ENCODE data around the gene ABCF1.

Gene ABCF1

DNA sequence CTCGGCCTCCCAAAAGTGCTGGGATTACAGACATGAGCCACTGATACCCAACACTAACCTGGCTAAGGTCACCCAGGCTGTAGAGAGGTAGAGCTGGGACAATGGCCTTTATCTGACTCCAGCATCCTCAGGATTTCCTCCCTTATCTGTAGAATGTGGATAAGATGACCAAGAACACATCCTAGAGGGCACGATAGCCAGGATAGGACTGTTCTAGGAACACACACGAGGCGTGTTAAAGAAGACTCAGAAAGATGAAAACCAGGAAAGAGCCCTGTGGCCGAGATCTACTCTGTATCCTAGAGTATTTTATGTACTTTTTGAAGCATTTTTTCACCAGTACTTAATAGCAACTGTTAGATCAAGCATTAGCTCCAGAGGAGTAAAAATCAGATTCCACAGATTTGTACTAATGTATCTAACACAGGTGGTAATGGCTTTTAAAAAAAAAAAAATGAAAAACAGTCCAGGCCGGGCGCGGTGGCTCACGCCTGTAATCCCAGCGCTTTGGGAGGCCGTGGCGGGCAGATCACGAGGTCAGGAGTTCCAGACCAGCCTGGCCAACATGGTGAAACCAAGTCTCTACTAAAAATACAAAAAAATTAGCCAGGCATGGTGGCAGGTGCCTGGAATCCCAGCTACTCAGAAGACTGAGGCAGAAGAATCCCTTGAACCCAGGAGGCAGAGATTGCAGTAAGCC is 28.5 kb downstream of the ABCF1 start:
- no peak for DNase-seq (ENCODE audit: low read depth in 4 of 4, low spot score in 1 of 4)

- no peak for DNase-seq (ENCODE audit: low read depth in 4 of 4, low spot score in 1 of 4)
Measured at GRCh38 chr6:30600451-30600961, 29.3 kb downstream of the ABCF1 start.

DNA sequence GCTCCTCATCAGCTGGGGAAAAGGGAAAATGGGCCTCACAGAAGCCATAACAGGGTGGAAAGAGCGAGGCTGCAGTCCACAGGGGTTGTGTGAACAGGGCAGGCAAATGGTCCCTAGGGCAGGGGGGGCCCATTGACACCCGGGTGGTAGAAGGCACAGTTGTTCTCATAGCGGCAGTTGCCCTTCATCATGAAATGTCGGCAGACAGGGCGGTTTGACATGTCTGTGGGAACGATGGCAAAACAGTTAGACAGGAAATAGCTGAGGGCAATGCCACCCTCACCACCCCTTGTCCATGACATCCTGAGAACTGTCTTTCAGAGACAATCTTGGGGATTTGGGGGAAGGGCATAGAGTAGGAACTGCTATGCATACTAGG is 30.2 kb downstream of the ABCF1 start:
- DNase-seq (ENCODE audit: low read depth in 4 of 4, low spot score in 1 of 4), result no peak

DNA sequence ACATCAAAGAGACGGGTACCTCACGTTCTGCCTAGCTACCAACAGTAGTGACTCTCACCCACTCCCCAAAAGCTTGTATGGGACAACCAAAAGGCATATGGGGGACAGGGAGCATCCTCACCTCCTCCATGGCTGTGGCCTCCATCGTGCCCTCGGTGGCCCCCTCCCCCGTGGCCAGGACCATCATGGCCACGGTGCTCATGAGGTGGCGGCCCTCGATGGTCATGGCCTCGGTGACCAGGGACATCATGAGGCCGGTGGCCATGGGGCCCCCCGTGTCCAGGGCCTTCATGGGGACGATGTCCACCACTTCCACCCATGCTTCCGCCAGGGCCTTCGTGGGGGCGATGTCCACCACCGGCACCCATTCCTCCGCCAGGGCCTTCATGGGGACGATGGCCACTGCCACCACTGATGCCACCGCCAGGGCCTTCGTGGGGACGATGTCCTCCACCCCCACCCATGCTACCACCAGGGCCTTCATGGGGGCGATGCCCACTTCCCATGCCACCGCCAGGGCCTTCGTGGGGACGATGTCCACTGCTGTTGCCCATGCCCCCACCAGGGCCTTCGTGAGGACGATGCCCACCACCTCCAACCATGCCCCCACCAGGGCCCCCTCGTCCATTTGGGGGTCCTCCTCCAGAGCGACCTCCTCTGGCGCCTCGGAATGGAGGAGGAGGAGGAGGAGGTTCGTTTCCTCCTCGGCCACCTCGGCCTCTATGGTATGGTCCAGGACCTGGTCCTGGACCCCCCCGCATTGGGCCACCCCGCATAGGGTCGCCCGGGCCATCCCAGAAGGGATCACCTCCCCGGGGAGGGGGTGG is 30.8 kb downstream of the ABCF1 start:
- DNase-seq (ENCODE audit: low read depth in 4 of 4, low spot score in 1 of 4), result no peak

DNA sequence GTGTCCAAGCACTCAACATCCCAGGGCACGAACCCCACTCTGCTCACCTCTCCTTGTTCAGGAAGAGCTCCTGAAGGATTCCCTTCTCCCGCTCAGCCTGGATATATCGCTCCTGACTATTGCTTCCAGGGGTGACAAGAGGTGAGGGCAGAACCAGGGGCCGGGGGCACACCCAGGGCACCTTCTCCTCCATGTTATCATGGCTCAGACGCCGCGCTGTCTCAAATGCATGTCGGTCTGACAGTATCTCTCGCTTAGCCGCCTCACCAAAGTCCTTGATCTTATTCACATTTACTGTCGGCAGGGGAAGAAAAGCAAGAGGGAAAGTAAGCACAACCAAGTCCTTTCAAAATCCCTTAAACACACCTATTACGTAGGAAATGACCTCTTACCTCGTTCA is 32.7 kb downstream of the ABCF1 start:
- DNase-seq (ENCODE audit: low read depth in 4 of 4, low spot score in 1 of 4), result no peak

DNA sequence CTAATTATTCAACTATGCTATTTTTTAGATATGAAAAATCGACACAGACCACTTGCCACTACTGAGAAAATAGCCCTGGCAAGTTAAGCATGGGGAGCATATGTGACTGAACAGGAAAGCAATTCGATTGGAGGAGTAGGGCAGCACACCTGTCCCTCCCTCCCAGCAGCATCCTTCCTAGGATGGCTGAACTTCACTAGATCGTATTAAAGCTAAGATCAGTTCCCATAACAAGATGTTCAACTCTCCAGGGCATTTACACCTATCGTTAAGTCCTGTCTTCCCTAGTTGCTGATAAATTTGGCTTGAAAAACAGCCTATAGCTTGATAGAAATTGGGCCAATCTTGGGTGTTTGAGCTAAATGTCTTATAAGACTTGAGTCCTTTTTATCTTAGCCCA is 38.8 kb downstream of the ABCF1 start:
- DNase-seq (ENCODE audit: low read depth in 4 of 4, low spot score in 1 of 4), result no peak

DNA sequence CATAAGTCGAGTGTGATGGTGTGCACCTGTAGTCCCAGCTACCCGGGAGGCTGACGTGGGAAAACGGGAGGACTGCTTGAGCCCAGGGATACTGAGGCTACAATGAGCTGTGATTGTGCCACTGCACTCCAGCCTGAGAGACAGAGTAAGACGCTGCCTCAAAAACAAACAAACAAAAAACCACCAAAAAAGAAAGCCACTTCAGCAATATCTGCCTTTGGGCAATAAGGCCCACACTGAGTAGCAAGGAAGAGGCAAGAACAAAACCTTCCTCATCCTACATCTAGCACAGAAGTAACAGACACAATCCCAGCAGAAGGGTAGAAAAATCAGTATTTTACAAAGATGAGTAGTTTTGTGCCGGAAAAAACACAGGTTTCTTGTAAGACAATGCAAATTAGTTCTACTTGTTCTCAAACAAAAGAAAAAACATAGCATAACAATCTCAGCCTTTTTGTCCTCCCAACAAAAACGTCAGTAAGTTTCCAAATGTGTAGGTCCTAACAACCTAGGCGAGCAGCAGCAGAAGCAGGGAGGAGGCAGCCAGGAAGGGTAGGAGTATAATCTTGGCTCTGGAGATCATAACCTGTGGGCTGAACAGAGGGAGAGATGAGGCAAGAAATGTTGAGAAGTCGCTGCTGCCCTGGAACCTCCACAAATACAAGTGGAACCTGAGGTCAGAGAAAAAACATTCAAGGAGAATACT is 40.1 kb downstream of the ABCF1 start:
- no peak for DNase-seq (ENCODE audit: low read depth in 4 of 4, low spot score in 1 of 4)

DNA sequence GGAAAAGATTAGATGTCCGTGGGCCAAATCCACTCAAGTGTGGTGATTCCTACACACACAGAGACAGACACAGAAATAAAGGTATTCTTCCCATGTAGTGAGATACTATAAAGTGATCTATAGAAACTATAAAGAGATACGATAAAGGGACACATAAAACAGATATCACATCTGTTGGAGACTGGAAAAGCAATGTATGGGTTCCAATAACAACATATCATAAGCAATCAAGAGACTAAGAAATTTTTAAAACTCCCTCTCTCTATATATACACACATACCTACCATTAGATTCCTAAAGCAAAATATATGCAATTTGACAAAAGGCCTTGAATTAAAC is 40.6 kb downstream of the ABCF1 start:
- DNase-seq (ENCODE audit: low read depth in 4 of 4, low spot score in 1 of 4), result no peak

DNA sequence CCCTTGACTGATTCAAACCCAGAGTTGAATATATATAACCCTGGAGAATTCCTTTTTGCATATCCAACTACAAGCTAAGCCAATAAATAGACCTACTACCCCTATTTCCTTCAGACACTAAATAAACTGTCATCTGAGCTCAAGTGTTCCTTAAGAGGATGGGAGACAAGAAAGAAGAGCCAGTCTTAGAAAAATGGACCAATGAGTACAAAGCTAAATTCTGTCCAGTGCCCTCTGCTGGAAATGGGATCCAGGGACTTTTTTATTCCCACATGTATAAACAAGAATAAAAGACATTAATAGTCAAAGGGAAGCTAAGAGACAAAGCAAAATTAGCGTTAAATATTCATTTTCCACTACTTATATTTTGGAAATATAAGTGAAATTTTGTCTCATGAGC is 41.0 kb downstream of the ABCF1 start:
- no peak for DNase-seq (ENCODE audit: low read depth in 4 of 4, low spot score in 1 of 4)

DNA sequence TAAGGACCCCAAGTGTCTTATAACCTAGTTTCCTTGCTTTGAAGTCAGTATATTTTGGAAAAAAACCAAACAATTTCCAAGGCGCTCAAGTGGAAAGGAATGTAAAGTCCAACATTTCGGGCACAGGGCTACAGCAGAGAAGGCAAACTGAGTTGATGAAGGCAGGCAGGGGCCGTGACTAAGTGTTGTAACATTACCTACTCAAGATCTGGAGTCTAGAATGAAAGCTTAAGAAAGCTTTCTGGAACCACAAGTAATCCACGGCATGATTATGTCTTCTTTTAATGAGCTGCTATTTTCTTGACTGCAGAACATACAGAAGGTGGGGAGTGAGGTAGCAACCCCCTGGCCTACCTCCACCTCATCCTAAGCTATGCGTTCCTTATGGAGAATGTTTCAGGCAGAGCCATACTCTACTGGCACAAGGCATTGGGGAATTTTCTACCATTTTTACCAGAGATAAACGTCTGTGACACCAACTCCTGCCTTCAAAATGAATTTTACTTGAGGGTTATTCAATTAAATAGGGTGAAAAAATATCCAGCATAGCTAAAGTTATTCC is 41.5 kb downstream of the ABCF1 start:
- DNase-seq (ENCODE audit: low read depth in 4 of 4, low spot score in 1 of 4), result no peak

GRCh38 chr6:30613251-30614043 is 42.2 kb downstream of the ABCF1 start:
- no peak for DNase-seq (ENCODE audit: low read depth in 4 of 4, low spot score in 1 of 4)

GRCh38 chr6:30614044-30614842 is 43.0 kb downstream of the ABCF1 start:
- no peak for DNase-seq (ENCODE audit: low read depth in 4 of 4, low spot score in 1 of 4)

DNA sequence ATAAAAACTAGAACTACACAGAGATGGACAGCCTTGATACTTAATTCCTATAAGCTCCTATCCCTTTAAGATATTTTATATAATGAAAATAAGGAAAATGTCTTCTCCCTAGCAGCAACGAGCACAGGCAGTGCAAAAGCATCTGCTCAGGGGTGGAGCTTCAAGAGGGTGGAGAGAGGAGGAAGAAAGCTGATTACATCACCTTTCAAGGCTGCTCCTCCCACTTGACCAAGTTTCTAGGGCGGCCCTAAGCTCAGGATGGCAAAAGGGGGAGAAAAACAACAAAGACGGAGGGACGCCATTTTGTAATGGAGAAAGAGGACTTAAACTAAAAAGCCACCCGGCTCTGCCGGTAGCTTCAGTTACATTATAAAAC is 43.6 kb downstream of the ABCF1 start:
- peak; percentile 52 to 70 (median 60) for DNase-seq (ENCODE audit: low read depth in 4 of 4, low spot score in 1 of 4)

- DNase-seq (ENCODE audit: low read depth in 4 of 4, low spot score in 1 of 4), result no peak
Measured at GRCh38 chr6:30615219-30615957, 44.1 kb downstream of the ABCF1 start.

DNA sequence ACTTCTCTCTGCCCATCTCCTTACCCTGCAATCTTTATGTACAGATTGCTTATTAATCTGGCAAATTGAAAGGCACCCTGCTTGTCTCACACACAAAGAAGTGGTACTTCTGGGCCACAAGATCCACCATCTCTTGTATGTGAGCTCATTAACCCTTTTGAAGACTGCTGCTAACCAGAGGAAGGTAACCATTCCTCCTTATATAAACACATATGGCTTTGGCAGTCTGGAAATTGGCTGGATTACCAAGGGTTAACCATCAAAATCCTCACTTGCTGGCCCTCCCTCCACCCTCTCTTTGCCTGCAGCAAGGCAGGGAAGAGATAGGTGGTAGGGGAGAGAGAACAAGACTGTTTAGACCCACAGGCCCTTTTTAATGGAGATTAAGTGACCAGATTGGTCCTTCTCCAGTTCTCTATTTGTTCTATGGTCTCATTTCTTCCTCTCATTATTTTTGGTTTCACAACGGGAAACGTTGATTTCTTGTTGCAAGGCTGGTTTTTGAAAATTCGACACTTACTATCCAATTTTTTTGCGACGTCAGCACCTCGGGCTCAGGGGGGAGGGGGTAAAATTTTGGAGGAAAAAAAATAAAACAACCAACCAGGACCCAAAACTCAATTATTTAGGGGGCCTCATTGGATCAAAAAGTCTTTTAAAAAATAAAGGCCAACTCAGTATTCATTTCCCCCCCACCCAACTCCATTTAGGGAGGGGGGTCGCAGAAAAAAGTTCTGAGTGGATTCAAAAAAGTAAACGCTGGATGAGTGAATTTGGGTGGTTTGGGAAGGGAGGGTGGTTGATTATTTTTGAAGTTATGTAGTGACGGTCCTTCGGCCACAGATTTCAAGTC is 44.9 kb downstream of the ABCF1 start:
- no peak for DNase-seq (ENCODE audit: low read depth in 4 of 4, low spot score in 1 of 4)

DNA sequence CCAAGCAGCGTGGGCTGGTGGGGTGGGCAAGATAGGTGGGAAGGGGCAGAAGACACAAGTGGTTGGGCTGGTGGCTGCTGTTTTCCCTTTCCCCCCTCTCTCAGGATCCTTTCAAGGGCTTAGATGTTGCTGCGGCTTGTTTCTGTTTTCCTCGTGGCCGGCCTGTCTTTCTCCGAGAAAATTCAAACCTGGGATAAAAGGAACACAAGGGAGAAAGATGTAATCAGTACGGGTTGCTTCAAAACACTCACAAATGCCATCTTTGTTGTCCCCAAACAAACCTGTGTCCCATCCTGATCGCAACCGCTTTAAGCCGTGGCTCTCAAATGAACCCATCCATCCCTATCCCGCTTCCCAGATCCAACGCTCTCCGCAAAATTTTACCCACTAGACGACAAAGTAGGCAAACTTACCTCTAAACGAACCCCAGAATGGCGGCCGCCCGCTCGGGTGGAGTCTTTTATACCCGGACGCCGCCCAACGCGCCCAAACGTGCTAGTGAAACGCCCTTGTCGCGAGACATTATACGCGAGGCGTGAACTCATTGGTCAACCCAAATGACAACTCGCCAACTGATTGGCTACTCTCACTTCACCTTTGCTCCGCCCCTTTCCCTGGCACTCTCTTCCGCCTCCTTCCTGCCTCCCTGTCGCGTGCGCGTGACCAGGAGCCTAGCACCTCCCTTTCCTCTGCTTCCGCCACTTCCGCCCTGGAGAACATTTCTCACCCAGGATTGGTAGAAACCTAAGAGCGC is 45.7 kb downstream of the ABCF1 start, which contains the start of gene PPP1R10:
PPP1R10 (minus strand) TSS at position 433 of the 754 bp plus-strand sequence. CDS start 7,299 bp downstream, outside the sequence.
- DNase-seq (ENCODE audit: low read depth in 4 of 4, low spot score in 1 of 4), result peak; percentile 93 to 95 (median 94)

GRCh38 chr6:30617565-30618269 is 46.5 kb downstream of the ABCF1 start, which contains the start of gene MRPS18B:
MRPS18B (plus strand) TSS chr6:30617840; CDS start chr6:30617866, 26 bp downstream.
- DNase-seq (ENCODE audit: low read depth in 4 of 4, low spot score in 1 of 4), result peak; percentile 90 to 96 (median 93)

All from stimulated activated CD4-positive, alpha-beta T cell treated with anti-CD3 and anti-CD28 coated beads, Interleukin-1b, Interleukin-23, amount 100 ng/mL, for 24 hours (primary cell).